ENCODE data around the gene ULBP2. TPM values are rescaled to one million over a fixed set of nuclear protein-coding genes. Genes with fewer than 3 reads are reported as not detected.
A peak's percentile ranks its signal among the peaks of the same experiment; 100 is the strongest.
"Not testable (repeated sequence)": the region's sequence is repeated elsewhere in the genome, so short reads cannot be mapped to it uniquely, and the experiment has no call there.

The ULBP2 gene
- total RNA-seq, 1 experiment from 2014 or later = 7.6 TPM

- no peak for DNase-seq (ENCODE audit: low read depth)
Measured at GRCh38 chr6:149967591-149967990, 25.8 kb downstream of the ULBP2 start.

GRCh38 chr6:149967999-149968398, 26.2 kb downstream of the ULBP2 start:
- not testable (repeated sequence) for DNase-seq (ENCODE audit: low read depth)

GRCh38 chr6:149968909-149969308, 27.1 kb downstream of the ULBP2 start:
- not testable (repeated sequence) for DNase-seq (ENCODE audit: low read depth)

GRCh38 chr6:149969635-149970034, 27.8 kb downstream of the ULBP2 start:
- DNase-seq (ENCODE audit: low read depth) = no peak

GRCh38 chr6:149974394-149974793, 32.6 kb downstream of the ULBP2 start:
- not testable (repeated sequence) for DNase-seq (ENCODE audit: low read depth)

GRCh38 chr6:149974825-149975224, 33.0 kb downstream of the ULBP2 start:
- no peak for DNase-seq (ENCODE audit: low read depth)

- DNase-seq (ENCODE audit: low read depth) = no peak
Measured at GRCh38 chr6:149975400-149975799, 33.6 kb downstream of the ULBP2 start.

- DNase-seq (ENCODE audit: low read depth) = no peak
Measured at GRCh38 chr6:149977221-149977620, 35.4 kb downstream of the ULBP2 start.

- no peak for DNase-seq (ENCODE audit: low read depth)
Measured at GRCh38 chr6:149978610-149979009, 36.8 kb downstream of the ULBP2 start.

GRCh38 chr6:149979293-149979692, 37.5 kb downstream of the ULBP2 start:
- no peak for DNase-seq (ENCODE audit: low read depth)

GRCh38 chr6:149983145-149983544, 41.3 kb downstream of the ULBP2 start:
- DNase-seq (ENCODE audit: low read depth) = no peak

GRCh38 chr6:149984773-149985172, 43.0 kb downstream of the ULBP2 start:
- DNase-seq (ENCODE audit: low read depth) = no peak

GRCh38 chr6:149985481-149985937, 43.7 kb downstream of the ULBP2 start:
- DNase-seq (ENCODE audit: low read depth) = peak; percentile 31

GRCh38 chr6:149987602-149988107, 45.8 kb downstream of the ULBP2 start:
- DNase-seq (ENCODE audit: low read depth) = no peak

GRCh38 chr6:149988550-149989346, 46.9 kb downstream of the ULBP2 start:
- DNase-seq (ENCODE audit: low read depth) = no peak

GRCh38 chr6:149990212-149990660, 48.4 kb downstream of the ULBP2 start:
- DNase-seq (ENCODE audit: low read depth) = no peak

- DNase-seq (ENCODE audit: low read depth) = no peak
Measured at GRCh38 chr6:149990661-149991471, 49.1 kb downstream of the ULBP2 start.

GRCh38 chr6:149991472-149991795, 49.6 kb downstream of the ULBP2 start:
- DNase-seq (ENCODE audit: low read depth) = not testable (repeated sequence)

GRCh38 chr6:149991838-149992237, 50.0 kb downstream of the ULBP2 start:
- DNase-seq (ENCODE audit: low read depth) = no peak

- no peak for DNase-seq (ENCODE audit: low read depth)
Measured at GRCh38 chr6:149995235-149995750, 53.5 kb downstream of the ULBP2 start.

- peak; percentile 20 for DNase-seq (ENCODE audit: low read depth)
Measured at GRCh38 chr6:149995971-149996370, 54.2 kb downstream of the ULBP2 start.
